NCI-H526 treated with DMSO at 0.1 percent for 48 hours (cell line): ENCODE measurements around the gene RAB43.

Experiments
- DNase-seq: peaks from one replicate; lab custom pipeline; 2025; lab: John Stamatoyannopoulos, UW

The RAB43 gene

DNA sequence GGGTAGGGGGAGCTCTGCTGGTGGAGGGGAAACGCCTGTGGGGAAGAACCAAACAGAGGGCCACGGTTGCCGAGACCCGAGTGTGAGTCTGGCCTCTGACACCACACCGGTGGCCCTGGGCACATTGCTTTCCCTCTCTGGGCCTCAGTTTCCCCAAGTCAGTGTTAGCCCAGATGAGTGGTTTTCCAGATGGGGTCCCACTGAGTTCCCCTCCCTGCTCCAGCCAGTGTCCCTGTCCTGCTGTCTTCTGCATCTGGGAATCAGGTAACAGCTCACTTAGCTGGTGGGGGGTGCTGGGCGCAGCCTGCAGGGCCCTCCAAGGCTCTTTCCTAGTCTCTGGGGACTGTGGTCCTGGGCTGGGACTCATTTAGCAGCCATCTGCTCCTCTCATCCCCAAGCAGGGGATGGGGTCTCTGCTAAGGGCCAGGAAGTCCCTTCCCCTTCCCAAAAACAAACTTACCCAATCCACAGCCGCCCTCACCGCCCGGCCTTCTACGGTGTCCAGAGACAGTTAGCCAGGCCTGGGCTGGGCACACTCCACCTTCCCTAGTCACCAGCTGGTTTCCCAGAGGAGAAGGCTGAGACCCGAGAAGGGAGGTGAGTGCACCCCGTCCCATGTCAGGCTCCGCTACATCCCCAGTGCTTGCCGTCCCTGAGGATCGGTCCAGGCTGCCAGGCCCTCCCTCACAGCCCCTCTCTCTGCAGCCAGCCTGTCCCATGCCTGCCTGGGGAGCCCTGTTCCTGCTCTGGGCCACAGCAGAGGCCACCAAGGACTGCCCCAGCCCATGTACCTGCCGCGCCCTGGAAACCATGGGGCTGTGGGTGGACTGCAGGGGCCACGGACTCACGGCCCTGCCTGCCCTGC, 60.3 kb downstream of the RAB43 start:
- DNase-seq = no peak

DNA sequence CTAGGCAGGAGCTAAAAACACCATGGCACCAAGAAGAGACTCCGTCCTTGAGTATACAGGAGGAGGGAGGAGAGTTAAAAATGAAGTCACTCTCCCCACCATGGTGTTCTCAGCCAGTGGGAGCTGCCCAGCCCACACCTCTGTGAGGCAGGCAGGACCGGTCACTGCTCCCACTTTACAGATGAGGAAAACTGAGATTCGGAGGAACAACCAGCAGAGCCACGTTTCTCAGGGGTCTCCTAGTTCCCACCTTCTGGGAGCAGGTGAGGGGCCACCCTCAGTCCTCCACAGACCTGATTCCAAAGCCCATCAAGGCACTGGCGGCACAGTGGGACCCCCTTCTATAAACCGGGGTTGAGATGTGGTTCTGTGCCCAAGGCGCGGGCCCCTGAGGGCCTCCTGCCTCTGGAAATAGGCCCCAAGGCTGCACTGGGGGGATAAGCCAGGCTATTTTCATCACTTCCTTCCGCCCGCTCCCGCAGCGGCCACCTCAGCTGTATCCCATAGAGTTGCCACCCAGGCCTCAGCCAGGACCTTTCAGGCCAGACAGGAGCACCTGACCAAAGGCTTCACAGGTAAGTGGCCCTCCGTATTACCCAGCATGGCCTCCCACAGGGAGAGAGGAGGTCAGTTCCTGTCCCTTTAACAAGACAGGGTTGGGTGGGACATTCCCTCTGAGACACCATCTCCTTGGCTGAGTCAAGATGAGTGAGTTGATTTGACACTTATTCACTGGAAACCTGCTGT, 61.2 kb downstream of the RAB43 start, which contains the start of gene GP9:
Gene GP9 (plus strand): TSS at position 504 of the 747 bp plus-strand sequence. CDS start 961 bp downstream, outside the sequence.
- no peak for DNase-seq

DNA sequence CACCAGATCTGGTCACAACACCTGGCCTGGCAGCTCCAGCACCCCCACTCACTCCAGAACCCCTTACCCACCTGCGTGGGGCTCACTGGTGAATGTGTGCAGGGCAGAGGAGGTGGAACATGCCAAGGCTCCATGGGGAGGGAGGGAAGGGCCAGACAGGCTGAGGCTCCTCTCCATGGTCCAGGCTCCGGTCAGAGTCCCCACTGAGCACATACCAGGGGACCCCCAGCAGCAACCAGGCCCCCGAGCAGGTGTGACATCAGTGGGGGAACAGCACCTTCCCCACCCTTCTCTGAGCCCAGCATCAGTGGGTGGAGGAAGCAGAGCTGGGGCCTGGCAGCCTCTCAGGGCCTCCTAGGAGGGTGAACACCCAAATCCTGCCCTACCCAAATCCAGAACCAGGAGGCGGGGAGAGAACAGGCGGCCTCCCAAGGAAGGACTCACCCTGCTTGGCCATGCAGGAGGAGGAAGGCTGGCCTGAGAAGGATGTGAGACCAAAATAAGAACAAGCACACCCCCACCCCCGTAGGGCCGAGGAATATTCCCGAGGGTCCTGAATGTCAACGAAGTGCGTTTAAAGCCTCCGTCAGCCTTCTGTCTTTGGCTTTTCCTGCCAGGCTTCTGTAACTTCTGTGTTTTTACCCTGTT, 62.2 kb downstream of the RAB43 start:
- DNase-seq = no peak

DNA sequence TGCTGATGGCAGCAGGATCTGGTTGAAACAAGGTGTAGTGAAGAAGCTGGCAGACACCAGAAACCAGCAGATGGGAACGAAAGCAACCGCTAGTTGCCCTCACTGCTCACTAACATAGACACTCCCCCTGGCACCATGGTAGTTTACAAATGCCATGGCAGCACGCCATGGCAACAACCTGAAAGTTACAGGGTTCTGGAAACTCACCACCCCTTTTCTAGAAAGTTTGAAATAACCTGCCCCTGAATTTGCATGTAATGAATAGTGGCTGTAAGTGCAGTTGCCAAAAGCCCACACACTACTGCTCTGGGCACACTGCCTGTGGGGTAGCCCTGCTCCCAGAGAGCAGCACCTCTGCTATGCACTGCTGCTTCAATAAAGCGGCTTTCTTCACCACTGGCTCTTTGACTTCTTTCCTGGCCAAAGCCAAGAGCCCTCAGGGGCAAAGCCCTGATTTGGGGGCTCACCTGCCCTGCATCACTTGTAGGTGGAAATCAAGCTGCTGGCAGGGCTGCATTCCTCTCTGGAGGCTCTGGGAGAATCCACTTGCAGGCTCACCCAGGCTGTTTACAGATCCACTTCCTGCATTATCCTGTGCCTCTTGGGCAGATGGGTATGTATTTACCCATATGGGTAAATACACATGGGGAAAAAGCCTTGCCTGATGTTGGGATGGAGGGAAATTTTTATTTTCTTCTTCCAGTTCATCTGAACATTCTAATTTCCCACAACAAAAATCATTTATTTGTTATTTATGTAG, 63.0 kb downstream of the RAB43 start:
- DNase-seq = no peak

DNA sequence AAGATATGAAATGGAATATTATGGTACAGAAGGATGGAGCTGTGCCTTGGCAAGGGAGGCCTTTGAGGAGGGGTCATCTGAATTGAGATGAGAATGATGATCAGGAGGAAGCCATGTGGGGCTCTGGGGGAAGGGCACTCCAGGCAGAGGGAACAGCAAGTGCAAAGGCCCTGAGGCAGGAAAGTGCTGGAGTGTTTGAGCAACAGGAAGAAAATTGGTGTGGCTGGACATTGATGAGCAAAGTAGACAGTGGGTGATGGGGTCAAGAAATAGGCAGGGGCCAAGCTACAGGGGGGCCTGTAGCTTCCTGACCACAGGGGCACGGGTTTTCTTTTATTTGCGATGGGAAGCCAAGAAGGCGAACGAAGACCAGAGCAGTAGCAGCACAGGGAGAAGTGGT, 64.4 kb downstream of the RAB43 start:
- no peak for DNase-seq

DNA sequence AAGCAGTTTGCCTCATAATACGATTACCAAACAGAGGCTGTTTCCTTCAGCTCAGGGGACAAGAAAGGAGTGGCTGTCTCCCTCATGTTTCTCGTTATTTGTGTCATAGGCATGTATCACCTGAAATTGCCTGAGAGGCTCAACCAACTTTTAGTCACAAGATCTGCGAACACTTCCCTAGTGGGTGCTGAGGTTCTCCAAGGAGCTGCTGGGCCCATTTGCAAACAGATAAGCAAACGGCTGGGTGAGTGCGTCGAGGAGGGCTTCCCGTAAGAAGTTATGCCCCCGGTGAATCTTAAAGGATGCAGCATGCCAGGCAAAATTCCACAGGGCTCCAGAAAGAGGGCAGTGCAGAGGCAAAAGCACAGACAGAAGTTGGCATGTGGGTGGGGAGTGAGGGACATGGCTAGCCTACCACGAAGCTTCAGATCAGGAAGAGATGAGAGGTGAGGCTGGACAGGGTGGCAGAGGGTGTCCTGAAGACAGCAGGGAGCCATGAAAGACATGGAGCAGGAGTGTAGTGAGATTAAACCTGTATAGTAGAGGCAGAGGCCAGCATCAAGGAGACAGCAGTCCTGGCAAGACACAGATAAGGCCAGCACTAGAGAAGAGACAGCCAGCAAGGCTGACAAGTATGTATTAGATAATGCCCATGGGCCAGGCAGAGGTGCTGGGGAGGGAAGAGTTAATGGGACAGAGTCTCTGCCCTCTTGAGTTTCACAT, 65.0 kb downstream of the RAB43 start:
- no peak for DNase-seq

DNA sequence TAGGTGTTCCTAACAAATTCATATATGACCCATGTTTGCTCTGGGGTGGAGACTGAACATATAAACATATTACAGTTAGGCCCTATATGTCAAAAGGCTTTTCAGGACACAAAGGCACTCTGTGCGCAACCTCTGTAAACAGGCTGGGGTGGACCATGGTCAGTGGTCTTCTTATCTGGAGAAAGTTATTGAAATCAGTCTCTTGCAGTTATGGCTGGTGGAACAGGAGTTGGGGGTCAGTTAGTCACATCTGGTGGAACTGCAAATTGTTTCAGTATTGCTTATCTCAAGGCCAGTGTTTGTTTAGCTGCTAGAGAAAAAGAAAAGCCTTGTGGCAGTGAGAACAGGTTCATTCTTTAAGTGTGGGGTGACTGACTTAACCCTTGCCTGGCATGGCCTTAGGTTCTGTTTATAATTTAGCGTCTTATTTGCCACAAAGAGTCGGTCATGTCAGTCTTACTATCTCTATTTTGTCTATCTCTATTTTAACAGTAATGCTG, 66.9 kb downstream of the RAB43 start:
- no peak for DNase-seq

DNA sequence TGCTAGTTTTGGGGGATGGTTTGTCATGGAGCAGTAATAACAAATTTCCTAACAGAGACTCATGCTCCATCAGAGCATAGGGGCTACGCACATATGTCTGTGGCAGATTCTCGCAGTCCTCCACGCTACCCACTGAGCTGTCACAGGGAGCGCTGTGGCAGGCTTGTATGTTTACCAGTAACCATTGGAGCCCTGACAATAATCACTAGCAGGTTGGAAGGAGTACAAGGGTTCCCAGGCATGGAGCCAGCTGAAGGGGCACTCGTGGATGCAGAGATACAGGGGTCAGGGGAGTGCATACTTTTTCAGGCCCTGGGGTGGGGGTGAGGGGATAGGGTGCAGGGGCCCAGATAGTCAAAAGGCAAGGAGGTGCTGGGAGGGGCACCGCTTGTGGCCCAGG, 68.9 kb downstream of the RAB43 start:
- DNase-seq = no peak

DNA sequence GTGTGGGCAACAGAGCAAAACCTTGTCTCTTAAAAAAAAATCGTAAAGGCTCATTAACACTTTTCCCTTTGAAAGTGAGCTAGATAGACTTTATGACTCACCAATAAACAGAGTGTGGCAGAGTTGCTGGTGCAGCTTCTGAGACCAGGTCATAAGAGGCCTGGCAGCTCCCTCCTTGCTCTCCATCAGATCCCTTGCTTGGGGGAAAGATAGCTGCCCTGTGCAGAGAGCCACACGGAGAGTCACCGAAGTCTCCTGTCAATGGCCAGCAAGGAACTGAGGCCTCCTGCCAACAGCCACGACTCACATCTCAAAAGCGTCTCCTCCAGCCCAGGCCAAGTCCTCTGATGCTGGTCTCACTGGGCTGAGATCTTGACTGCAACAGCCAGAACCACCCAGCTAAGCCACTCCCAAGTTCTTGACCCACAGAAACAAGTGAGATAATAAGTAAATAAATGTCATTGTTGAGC, 69.7 kb downstream of the RAB43 start:
- no peak for DNase-seq

DNA sequence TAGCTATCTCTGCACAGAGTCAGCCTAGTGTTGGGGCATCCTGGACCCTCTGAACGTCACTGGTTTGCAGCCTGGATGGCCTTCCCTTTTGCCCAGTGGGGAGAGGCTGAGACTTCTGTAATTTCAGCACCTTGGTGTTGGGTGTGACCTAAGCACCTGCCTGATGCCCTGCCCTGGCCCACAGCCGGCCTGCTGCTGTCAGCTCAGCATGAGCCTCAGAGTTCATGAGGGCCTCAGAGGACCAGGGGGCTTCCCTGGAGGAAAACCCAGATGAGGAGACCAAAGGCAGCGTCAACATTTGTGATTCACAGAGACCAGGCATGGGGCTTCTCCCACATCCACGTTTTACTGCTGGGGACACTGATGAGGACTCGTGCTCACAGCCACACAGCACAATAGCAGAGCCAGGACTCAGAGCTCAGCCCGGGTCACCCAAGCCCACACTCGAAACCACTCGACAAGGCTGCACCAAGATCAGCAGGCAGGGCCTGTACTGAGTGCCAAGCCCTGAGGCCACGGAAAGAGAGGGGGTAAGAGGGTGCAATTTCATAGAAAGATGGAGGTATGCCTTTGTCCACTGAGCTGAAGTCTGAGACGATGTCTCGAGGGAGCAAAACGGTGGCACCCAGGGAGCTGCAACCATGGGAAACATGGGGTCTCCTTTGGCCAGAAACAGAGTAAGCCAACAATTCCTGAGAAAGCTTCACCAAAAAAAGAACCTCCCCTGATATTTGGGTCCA, 70.9 kb downstream of the RAB43 start:
- DNase-seq = no peak

DNA sequence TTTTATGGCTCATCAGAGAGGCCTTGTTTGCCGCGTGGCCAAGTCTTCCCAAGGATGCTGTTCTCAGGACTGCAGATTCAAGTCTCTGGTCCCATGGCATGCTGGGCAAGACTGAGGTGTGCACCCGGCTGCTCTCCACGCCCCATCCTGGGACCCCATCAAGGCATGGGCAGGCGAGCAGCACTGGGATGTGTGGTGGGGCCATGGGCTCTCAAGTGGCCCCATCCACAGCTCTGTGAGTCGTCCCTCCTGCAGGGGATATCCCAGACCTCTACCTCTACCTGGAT, 74.1 kb downstream of the RAB43 start:
- DNase-seq = no peak

DNA sequence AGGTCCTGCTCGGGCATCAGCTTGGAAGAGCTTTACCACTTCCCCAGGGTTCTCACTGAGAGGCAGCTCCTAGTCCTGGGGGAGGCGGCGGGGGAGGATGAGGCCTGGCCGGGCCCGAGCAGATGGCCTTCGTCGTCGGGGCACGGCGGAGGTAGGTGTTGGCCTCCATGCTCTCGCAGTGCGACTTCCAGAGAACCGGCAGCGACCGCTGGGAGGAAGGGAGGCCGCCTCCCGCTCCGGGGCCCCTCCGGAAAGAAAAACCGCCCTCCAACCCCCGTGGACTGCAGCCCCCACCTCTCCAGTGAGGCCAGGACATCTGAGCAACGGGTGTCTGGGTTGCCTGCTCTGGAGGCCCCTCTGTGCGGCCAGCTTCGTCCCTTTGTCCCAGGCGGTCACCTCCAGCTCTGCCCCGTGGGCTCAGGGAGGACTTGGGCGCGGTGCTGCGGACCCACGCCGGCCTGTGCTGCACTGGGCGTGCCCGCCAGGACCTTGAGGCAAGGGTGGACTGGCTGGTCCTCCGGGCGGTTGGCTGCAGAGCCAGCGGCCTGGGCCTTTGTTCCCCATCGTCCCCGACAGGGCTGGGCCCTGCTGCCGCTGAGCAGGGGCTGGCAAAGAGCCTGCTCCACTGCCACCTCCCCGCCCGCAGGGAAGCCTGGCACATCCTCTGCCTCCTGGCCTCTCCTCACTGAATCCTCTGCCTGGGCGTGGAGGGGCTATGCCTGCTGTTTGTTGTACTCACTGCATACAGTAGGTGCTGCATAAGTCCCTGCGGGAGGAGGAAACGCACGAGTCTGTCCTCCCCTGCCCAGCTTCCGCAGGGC, 74.7 kb downstream of the RAB43 start:
- no peak for DNase-seq

DNA sequence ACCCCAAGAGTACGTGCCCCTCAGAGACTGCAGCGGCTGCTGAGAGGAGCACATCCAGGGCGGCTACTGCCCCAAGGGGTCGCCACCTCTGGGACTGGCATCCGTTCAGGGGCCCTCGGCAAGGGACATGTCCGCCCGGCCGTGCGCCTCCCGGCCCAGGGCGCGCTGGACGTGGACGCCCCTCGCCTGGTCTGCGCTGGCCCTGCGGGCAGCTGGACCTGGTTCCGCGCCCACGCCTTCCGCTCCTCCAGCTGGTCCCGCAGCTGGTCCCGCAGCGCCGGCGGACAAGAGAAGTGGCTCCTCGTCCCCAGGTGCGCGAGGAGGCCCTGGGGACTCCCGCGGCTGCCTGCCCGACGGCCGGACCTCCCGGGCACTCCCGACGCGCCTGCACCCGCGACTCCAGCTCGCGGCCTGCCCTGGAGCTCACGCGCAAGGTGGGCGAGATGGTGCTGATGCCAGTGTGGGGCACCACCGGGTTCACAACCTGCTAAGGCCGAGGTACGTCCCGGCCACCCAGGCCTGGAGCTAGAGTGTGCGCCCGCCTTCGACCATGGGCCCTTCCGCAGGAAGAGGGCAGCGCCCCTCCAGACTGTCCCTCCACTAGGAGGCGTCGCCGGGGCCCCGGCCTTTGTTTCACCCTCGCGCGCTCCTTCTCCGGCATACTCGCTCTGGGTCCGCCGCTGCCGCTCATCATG, 75.4 kb downstream of the RAB43 start:
- no peak for DNase-seq

DNA sequence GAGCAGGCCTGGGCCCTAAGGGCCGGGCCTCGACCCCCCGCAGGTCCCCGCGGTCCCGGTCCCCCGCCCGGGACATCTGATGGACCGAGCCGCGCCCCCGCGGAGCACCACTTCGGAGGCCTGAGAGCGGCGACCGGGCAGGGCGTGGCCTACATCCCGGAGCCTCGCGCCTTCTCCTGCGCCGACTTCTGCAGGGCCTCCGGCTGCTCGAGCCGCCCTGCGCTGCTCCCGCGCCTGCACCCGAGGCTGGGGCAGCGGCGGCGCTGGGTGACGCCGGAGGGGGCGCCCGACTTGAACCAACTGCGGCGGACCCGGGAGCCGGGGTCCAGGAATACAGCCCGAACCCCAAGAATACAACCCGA, 75.9 kb downstream of the RAB43 start:
- no peak for DNase-seq

DNA sequence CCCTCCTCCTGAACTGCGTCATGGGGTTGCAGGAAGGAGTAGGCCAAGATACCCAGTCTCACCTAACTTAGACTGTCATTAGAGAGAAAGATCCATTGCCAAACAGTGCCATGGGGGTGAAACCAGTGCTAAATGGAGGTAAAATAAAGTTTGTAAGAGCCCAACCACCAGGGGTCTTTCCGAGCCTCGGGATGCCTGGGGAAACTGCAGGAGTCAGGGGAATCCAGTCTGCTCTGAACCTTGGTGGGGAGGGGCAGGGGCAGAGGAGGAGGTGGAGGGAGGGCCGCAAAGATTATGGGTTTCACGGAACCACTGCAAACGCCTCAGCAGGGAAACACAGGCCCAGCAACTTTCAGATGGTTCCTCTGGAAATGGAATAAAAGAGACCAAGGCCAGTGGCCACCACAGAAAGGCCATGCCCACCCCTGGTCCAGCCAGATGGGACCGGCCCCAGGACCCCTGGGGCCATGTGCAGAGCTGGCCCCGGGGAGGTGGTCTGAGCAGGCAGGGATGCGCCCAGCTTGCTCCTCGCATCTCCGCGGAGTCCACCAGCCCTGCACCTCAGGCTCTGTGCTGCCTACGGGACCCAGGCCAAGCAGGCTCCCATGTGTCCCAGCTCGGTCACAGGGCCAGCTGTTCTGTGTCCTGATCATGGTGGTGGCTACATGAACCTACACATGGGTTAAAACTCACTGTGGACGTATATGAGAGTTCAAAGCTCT, 80.9 kb downstream of the RAB43 start:
- no peak for DNase-seq

DNA sequence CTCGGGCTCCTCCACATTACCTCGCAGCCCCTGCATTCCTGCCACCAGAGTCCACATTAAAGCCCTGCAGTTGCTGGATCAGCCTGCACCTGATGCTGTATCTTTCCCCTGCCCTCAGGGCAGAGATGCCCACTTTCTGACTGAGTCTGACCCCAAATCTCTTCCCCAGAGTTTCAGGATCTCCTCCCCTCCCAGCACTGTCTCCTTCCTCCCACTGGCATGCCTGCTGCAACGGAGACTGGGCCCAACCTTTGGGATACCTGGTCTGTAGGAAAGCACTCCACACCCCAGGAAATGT, 81.6 kb downstream of the RAB43 start:
- DNase-seq = no peak

DNA sequence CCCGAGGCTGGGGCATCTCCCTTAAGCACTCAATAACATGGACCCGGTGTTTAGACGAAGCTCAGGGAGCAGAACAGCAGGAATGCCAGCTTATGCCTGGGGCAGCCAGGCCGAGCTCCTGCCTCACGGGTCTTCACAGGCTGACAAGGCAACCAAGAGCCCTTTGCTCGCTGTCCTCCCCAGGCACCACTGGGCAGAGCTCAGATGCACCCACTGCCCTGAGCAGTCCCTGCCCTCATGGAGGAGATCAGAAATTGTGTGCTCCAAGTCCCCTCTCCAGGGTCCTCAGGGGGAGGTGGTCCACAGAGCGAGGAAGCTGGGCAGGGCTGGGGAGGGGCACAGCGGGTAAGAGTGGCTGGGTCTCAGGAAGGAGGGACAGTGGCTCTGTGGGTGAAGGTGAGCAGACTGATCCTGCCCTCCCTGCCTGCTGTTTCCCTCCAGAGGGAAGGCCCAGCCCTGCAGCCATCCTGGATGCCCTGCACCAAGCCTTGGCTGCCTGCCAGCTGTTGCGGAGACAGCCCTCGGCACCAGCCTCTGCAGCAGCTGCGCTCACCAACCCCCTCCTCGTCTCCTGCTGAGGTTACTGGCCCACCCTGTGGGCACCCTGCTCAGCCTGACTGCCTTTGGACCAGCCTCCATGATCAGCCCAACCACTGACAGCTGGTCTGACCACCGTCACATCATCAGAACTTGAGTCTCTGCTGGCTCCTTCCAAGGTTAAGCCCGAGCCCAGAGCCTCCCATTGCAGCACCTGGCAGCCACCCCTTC, 82.1 kb downstream of the RAB43 start:
- DNase-seq = no peak
